SHP77 (cell line): ENCODE results near the gene SORCS2.

Experiments used
- DNase-seq, 2 experiments: peaks; one replicate each; lab custom pipeline; 2025; lab: John Stamatoyannopoulos, UW

Gene SORCS2

GRCh38 chr4:7377223-7377865, 185.0 kb downstream of the SORCS2 start:
- no peak for DNase-seq

GRCh38 chr4:7379186-7379585, 186.8 kb downstream of the SORCS2 start:
- no peak for DNase-seq

- DNase-seq, result no peak
Measured at GRCh38 chr4:7379719-7380118, 187.4 kb downstream of the SORCS2 start.

DNA sequence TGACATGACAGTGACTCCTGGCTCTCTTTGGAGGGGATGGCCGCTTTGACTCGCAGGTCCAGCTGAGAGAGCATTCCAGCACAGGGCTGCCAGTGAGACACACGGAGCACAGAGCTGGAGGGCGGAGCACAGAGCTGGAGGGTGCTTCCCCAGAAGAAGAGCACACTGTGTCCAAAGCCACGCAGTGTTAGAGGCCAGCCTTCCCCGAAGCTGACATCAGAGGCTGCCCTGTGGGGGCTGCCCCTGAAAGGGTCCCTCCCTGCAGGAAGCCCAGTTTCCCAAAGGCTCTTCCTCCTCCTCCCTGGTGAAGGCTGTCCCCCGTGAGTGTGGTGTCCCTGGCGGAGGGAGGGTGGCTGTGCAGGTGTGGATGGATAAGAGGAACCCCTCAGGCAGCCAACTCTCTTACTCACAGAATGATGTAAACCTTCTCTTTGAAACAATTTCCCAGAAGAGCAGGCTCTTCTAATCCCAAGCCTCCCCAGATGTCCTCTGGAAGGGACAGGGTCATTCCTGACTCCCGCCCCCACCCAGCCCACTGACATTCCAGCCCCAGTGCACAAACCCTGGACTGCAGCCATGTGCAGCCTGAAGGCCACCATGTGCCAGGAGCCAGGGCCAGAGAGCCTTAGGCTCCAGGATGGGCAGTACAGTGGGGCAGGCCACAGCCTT, 189.0 kb downstream of the SORCS2 start:
- no peak for DNase-seq

DNA sequence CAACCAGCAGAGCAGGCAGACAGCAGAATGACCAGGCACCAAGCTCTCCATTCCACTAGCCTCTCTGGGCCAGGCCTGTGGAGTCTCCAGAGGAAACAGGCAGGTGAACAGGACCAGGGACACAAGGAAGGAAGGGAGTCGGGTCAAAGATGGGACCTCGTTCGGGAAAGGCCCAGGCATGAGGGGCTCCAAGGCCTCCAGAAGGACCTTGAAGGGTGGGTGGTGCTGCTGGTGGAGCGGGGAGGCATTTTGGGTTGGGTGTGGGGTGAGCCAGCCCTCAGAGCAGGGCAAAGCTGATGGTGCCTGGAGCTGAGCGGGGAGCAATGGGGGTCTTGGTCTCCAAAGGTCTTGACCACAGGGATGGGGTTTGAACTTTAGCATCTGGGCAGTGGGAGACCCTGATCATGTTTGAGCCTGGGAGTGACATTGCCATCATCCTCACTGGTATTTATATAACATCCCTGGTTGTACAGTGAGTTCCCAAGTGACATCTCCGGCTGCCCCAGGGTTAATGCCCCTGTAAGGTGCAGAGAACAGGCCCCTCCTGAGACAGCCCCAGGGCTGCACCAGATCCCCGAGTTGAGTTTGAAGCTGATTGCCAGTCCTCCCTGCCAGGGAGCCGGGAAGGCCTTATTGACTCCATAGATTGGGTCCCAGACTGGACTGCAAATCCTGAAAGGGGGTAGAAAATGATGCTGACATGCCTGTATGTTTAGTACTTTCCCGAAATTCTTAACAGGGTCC, 189.7 kb downstream of the SORCS2 start:
- no peak for DNase-seq

- no peak for DNase-seq
Measured at GRCh38 chr4:7382634-7383014, 190.3 kb downstream of the SORCS2 start.

- DNase-seq, result no peak
Measured at GRCh38 chr4:7383266-7383665, 190.9 kb downstream of the SORCS2 start.

DNA sequence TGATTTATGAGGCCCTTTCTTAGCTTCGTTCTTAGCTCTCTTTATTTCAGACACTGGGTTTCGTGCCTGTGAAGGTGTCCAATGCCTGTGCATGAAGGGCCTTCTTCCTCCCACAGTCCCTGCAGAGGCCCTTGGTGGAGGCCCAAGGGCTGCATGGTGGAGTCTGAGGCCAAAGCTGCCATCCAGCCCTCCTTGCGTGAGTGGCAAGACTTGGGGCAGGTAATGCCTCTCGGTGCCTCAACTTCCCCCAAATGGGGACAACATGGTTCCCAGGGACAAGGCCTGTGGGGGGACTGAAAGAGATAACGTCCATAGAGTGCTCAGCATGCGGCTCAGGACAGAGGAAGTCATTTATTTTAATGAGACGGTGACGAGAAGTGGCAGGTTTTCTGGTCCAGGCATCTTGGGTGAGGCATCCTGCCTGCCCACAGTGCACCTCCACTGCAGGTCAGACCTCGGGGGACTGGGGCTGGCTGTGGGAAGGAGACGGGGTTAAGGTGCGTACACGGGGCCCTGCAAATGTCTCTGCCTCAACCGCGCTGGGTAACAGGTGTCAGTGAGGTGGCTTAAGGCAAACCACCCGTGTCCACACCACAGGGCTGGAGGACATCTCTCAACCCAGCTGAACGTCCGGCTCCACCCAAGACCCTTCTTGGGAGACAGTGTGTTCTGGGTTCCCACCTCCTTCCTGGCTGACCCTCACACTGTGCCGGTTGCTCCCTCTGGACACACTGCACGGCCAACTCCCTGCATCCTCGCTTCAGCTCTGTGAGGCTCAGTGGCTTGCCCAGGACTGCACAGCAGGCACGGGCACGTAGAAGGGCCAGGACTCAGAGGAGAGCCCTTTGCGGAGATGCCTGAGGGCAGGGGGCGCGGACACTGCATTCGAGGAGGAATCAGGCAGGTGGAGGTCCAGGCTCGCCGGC, 191.9 kb downstream of the SORCS2 start:
- no peak for DNase-seq

- DNase-seq, result no peak
Measured at GRCh38 chr4:7384929-7385890, 192.9 kb downstream of the SORCS2 start.

DNA sequence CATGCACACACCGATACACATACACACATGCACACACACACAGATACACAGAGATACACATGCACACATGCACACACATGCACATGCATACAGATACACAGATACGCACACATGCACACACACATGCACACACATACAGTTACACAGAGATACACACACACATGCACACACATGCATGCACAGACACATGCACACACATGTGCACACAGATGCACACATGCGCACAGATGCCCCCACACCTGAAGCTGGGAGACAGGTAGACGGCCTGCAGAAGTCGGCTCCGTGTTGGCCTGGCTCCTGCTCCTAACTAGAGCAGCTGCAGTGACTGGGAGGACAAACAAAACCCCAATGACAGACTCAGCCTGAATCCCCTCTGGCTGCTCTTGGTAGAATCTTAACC, 195.6 kb downstream of the SORCS2 start:
- no peak for DNase-seq

- DNase-seq, result no peak
Measured at GRCh38 chr4:7388627-7389026, 196.3 kb downstream of the SORCS2 start.

DNA sequence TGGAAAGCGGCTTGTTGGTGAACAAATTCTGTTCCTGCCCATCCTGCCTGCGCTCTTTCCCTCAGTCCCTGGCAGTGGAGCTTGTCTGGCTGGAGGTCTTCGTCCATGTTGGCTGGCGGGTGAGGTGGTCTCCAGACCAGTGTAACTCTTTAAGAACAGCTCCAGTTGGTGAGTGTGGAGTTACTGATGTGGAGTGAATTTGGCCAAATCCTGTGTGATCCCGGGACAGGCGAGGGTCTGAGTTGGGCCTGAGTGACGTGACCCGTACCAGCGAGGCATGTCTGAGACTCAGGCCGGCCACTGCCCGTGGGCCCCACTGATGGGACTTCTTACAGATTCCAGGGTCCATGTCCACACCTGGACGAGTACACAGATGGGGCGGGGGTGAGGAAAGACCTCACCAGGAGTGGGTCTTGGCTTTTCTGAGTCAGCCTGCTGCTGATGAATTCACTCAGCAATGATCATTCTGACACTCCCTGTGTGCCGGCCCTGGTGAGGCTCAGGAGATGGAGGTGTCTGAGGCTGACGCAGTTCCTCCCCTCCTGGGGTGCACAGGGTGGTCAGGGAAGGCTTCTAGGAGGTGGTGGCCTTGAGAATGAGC, 196.9 kb downstream of the SORCS2 start:
- DNase-seq, result no peak

GRCh38 chr4:7389719-7390118, 197.4 kb downstream of the SORCS2 start:
- no peak for DNase-seq

DNA sequence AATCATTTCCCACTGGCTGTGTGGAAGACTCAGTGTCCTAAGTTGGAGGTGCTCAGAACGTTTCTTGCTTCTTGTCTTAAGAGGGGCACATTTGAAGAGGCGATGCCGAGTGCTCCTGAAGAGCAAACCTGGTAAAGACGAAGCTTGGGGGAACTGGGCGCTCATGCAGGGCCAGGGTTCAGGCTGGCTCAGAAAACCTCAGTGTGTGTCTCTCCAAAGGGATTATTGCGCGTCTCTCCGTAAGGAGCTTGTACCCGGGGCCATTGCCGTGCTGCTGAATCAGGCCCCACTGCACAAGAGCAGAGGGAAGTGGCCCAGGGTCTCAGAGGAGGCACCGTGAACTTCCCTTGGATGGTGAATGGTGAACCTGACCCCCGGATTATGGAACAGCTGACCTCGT, 198.0 kb downstream of the SORCS2 start:
- DNase-seq, result no peak

DNA sequence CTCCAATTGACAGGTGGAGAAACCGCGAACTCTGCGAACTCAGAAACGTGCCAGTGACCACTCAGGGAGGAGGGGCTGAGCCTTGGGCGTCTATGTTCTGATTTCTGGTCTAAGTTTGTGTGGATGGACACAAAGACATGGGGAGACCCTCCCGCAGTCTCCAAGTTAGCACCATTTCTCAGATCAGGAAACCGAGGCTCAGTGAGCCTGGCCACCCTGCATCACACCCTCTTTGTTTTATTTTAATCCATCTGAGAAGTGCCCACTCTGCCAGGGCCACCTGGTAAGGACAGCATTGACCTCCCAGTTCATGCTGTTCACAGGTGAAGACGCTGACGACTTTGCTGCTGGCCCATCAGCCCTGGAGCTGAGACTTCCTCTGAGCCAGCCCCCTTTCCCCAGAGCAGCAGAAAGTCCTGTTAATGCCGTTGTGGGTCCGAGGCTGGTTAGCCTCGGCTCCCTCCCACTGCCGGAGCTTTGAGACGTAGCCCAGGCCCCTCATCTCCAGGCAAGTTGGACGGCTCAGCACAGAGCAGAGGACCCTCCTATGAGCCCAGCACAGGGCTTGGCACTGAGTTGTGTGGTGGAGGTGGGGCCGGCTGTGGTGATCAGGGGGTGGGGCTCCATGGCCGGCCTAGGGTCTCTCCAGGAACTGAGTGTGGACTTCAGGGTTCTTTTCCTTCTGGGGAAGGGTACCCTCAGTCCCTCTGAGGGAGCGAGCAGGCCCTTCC, 198.7 kb downstream of the SORCS2 start:
- no peak for DNase-seq

DNA sequence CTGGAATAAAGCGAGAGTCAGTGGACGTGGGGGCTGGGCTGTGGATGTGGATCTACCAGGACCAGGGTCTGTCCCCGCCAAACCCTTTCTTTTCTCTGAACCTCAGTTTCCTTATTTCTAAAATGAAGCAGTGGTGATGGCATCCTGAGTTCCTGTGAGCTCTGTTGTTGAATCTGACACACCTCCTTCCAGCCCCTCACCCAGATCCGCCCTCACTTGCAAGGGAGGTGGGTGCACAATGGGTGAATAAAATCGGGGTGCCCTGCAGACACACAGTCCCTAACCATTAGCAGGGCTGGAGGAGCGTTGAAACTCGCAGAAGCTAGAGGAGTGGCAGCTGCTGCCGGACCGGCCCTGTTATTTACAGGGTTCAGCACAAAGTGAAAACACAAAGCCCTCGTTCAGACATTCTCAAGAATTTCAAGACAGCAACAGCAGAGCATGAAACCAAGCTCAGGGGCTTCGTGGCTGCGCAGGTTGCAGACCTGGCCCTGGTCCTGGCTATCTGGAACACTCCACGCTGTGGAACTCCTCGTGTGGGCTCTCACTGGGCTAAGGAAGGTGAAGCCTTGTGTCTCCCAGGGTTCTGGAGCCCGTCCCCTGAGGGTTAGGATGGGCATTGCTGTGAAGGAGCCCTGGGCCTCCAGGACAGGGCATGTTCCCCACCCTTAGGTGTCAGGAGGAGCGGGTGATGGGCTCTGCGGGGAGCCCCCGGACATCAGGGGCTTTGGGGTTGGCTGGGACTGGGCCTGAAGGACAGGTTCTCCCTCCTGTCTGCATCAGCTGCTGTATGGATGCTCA, 199.5 kb downstream of the SORCS2 start:
- no peak for DNase-seq

DNA sequence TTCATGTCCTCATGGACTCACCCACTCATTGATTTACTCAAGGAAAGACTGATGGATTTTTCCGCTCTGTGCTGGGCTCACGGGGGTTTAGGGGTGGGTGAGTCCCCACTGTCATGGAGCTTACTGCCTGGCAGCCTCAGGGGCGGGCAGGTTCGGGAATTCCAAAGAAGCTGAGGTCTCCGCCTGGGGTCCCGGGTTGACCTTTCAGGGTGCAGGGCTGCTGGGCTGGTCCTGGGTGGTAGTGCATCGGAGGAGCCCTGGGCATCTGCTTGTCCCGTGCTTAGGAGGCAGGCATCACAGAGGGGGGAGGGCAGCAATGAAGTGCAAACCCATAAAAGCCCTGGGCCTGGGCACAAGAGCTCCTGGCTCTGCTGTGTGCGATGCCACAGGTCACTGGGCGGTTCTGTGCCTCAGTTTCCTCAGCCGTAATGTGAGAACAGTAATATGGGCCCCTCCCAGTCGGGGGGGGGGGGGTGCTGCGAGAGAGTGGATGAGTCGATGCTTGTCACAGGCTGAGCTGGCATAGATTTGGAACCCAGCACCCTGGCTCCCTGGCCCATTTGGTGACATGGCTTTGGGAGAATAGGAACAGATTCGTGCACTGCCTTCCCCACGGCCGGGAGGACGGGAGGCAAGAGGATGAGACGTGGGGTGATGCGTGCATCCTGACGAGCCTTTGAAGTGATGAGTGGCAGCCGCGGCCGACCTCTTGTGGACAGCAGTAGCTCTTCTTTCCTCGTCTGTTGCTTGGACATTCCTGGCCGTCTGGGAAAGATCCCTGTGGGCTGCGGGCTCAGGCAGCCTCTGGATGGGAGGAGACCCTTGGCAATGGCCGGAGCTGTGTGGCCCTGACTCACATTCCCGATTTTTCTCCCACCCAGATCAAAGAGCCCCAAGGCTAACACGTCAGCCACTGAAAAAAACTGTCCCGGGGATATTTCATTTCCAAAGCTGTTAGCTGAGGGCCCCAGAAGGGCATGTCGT, 200.4 kb downstream of the SORCS2 start:
- DNase-seq, result no peak
